CD4-positive, alpha-beta T cell treated with Interleukin-6 for 4 hours (primary cell): ENCODE results near the gene TUBA1B.
"Not testable (repeated sequence)": the region's sequence is repeated elsewhere in the genome, so short reads cannot be mapped to it uniquely, and the experiment has no call there.

Experiments used
- DNase-seq: peaks from one replicate; pipeline ENCODE4 v3.0.0-alpha.2; 2020; ENCODE audit warnings: mixed read lengths

TUBA1B gene

DNA sequence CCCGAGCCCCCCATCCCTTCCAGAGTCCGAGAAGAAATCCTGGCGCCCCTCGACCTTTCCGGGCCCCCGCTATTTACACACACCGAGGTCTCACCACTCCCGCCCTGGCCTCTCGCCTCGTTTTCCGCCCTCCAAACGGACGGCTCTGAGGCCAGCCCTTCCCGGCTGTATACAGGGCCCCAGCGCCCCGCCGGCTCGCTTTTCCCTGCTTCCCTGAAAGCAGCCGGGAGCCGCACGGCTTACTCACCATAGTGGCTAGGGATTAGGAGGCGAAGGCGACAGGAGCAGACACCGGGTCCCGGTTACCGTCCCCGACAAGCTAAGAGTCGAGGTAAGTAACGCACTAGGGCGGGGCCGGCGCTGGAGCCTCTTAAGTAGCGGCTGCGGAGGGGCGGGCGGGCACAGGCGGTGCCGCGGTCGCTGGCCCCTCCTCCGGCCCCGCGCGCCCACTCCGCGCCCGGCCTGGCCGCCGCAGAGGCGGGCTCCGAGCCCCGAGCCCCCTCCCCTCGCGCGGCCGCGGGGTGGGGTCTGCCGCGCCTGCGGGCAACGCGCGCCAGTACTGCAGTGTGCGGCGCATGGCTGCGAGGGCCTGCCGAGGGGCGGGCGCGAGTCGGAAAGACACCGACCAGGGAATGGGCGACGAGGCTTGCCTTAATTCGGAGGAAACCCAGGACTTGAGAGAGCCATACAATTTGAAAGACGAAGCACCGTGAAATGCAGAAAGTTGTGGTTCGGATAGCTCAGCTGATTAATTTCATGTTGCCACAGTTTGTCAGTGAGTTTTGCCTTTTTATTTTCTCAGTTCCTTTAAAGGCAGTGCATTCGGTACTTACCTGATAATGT is at the start of gene TUBA1B:
TUBA1B (minus strand) TSS at position 345 of the 843 bp plus-strand sequence; CDS start at position 250, 95 bp downstream.
- DNase-seq, result peak; percentile 93

DNA sequence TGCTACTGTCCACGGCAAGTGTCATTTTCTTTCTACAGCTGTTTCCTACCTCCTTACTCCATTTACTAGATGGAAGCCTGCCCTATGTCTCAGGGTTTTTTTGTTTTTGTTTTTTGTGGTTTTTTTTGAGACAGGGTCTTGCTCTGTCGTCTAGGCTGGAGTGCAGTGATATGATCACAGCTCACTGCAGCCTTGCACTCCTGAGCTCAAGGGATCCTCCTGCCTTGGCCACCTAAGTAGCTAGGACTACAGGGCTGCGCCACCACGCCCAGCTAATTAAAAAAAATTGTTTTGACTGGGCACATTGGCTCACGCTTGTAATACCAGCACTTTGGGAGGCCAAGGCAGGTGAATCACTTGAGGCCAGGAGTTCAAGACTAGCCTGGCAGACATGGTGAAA is 43.0 kb upstream of the TUBA1B start:
- DNase-seq, result no peak

DNA sequence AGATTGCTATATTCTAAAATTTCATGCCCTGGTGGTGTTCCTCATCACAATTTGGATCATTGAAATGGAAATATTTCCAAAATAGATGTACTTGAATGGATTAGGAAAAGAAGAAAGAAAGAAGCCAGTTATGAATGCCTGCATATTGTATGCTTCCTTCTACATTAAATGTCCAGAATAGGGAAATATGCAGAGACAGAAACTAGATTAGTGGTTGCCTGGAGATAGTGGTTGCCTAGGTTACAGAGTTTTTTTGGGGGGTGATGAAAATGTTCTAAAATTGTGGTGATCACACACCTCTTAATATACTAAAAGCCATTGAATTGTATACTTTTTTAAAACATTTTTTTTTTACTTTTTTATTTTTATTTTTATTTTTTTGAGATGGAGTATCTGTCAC is 39.7 kb upstream of the TUBA1B start:
- DNase-seq, result no peak

DNA sequence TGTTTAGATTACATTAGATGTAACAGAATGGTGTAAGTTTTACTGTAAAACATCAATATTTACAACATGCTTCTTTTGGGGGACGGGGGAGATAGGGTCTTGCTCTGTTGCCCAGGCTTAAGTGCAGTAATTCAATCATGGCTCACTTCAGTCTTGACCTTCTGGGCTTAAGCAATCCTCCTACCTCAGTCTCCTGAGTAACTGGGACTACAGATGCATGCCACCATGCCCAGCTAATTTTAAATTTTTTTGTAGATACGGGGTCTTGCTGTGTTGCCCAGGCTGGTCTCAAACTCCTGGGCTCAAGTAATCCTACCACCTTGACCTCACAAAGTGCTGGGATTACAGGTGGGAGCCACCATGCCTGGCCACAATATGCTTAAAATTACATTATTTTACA is 33.9 kb upstream of the TUBA1B start:
- DNase-seq, result no peak

DNA sequence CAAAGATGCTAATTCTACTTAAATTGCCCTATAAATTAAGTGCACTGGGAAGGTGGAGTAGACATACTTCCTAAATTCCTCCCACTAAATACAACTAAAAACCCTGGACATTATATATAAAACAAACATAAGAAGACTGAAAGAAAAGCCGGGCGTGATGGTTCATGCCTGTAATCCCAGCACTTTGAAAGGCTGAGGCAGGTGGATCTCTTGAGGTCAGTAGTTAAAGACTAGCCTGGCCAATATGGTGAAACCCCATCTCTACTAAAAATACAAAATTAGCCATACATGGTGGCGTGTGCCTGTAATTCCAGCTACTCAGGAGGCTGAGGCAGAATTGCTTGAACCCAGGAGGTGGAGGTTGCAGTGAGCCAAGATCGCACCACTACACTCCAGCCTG is 30.7 kb upstream of the TUBA1B start:
- not testable (repeated sequence) for DNase-seq

DNA sequence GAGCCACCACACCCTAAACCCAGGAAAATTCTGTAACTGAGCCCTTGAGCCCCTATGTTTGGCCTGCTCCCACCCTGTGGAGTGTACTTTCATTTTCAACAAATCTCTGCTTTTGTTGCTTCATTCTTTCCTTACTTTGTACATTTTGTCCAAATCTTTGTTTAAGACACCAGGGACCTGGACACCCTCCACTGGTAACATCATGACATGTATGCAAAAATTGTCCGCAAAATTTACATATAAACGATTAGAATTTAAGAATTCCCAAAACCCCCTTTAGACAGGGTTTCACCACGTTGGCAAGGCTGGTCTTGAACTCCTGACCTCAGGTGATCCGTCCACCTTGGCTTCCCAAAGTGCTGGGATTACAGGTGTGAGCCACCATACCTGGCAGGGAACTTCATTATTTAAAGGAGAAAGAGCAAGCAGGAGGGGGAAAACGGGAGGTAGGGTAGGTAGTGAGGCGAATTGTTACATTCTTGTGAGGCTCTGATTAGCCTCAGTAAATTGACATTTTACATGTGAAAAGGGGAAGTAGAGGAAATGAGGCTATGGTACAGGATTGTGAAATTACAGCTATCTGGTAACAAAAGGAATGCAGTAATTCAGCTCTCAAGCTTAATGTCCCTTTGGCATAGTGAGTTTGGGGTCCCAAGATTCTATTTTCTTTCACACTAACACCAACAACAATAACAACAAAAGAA is 30.0 kb upstream of the TUBA1B start:
- no peak for DNase-seq

DNA sequence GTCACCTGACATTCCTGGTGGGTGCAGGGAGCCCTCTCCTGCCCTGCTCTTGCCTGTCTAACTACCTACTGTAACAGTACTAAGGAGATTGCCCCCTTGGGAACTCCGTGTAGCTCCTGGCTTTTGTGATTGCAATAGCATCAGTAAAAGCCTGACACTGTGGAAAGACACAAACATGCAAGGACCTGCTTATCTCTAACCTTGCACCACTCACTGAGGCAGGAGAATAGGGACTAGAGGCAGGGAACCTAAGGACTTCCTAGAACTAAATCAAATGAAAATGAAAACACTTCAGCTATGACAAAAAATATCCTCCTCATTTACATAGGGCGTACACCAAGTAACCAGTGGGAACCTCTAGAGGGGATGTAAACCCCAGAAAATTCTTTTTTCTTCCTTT is 29.2 kb upstream of the TUBA1B start:
- DNase-seq, result no peak

DNA sequence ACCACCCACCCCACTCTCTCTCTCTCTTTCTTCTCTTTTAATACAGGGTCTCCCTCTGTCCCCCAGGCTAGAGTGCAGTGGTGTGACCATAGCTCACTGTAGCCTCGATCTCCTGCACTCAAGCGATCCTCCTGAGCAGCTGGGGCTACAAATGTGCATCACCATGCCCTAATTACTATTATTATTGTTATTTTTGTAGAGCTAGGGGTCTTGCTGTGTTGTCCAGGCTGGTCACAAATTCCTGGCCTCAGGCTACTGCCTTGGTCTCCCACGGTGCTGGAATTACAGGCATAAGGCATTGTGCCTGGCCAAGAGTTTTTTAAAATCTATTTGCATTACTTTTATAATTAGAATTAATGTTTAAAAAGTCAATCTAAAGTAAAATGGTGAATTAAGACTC is 23.0 kb upstream of the TUBA1B start:
- no peak for DNase-seq

DNA sequence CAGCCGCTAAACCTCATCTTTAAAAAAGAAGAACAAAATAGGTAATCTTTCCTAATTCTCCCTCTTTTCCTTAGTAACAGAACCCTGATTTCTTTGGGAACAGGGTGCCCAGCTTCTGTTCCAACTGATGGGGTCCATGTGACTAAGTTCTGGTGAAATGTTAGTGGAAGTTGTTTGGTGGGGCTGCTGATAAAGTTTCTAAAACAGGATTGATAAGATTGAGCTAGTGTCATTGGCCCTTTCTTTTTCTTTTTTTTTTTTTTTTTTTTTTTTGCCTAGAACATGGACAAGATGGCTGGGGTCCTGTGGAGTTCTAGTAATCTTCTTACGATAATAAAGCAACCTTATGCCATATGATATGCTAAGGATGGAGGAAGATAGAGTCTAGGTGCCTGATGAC is 16.2 kb upstream of the TUBA1B start:
- DNase-seq, result no peak

DNA sequence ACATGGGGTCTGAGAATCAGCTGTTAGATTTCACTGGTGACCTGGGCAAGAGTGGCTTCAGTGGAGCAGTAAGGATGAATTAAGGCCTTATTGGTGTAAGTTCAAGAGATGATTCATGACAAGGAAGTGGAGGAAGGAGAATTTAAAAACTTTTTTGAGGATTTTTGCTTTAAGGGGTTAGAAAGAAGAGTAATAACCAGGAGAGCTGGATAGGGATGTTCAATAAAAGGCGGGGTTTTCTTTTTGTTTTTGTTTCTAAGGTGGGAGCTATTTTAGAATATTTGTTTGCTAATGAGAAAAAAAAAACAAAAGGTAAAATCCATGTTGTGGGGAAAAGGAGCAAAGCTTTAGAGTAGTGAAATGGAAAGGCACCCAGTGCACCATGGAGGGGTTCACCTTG is 15.2 kb upstream of the TUBA1B start:
- DNase-seq, result no peak

DNA sequence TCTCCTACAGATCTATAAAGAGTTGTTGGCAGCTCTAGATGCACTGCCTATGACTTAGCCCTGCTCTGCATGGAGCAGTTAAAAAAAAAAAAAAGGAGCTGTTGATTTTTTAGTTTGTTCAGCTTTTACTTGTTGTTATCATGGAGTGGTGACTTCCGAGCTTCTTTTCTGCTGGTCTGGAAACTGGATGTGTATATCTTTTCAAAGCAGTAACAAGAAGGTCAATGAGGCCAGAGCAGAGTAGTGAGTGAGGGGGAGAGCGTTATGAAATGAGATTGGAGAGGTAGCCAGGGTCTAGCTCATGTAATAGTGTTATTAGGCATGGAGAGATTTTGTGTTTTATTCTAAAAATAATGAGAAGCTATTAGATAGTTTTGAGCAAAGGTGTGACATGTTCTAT is 13.2 kb upstream of the TUBA1B start:
- DNase-seq, result no peak

DNA sequence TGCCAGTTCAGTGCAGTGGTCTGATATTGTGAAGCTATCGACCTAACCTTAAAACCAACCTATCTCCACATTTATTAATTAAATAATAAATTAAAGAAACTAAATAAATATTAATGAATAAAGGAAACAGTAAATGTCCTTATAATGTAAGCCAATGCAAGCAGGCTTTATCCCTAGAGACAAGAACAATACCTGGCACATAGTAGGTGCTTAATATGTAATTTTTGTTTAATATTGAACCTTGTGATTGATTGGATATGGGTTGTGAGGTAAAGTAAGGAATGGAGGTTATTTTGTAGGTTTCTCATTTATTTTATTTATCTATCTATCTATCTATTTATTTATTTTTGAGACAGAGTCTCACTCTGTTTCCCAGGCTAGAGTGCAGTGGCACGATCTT is 7.8 kb upstream of the TUBA1B start:
- DNase-seq, result no peak

DNA sequence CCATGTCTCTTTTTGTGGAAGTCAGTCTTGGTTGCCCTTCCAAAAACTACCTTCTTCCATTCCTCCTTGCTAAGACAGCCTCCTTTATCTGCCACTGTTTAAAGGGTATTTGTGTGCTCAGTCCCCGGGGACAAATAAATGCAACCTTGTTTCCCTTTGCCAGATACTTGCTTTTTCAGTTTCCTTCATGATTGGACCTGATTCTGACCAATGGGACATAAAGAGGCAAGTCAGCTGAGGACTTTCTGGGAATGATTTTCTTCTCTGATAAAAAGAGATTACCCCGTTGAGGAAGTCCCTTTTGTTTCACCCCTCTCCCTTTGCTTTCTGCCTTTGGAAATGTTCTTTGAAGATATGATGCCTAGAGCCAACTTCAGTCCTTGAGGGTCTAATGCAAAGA is 7.4 kb upstream of the TUBA1B start:
- DNase-seq, result no peak

DNA sequence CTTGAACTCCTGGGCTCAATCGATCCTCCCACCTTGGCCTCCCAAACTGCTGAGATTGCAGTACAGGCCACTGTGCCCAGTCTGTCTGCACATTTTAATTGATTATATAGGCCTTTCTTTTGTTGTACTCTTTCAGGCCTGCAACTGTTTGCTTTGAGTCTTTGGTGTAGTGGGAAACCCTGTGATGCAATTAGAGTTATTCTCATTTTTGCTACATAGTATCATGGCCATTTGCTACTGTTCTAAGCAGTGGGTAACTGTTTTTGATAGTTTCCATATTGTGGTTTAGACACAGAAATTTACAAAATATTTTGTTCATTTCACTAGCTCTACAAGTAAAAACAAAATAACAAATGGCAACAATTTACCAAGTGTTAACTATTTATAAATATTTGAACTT is 6.3 kb upstream of the TUBA1B start:
- no peak for DNase-seq

DNA sequence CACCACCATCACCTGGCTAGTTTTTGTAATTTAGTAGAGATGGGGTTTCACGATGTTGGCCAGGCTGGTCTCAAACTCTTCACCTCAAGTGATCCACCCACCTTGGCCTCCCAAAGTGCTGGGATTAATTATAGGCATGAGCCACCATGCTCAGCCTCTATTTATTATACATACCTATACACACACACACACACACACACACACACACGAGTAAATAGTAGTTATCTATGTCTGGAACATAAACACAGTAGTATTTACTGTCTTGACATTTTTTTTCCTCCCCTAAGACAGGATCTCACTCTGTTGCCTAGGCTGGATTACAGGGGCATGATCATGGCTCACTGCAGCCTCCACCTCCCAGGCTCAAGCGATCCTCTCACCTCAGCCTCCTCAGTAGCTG is 5.8 kb upstream of the TUBA1B start:
- DNase-seq, result not testable (repeated sequence)

DNA sequence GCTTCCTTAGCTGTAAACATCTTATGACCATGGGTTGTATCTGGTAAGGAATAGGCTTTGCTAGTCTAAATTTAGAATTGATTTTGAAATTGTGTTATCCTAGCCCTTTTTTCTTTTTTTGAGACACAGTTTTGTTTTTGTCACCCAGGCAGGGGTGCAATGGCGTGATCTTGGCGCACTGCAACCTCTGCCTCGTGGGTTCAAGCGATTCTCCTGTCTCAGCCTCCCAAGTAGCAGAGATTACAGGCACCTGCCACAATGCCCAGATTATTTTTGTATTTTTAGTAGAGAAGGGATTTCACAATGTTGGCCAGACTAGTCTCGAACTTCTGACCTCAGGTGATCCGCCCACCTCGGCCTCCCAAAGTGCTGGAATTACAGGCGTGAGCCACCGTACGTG is 2.4 kb upstream of the TUBA1B start:
- no peak for DNase-seq

DNA sequence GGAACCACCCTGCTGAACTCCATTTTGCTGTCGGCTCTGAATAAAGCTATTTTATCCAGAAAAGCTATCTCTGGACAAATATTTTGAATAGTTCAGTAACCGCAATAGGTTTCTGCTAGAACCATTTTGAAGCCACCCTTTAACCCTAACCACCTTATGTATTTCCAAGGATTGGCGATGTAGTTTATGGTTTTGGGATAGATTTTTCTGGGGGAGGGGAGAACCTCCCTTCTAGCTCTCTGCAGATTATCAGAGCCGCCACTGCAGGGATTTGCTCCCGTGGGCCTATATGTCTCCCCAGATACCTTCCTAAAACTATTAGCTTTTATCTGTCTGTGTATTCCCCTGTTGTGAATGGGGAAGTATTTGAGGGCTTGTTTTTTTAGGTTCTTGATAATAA is 1.8 kb upstream of the TUBA1B start:
- DNase-seq, result no peak

DNA sequence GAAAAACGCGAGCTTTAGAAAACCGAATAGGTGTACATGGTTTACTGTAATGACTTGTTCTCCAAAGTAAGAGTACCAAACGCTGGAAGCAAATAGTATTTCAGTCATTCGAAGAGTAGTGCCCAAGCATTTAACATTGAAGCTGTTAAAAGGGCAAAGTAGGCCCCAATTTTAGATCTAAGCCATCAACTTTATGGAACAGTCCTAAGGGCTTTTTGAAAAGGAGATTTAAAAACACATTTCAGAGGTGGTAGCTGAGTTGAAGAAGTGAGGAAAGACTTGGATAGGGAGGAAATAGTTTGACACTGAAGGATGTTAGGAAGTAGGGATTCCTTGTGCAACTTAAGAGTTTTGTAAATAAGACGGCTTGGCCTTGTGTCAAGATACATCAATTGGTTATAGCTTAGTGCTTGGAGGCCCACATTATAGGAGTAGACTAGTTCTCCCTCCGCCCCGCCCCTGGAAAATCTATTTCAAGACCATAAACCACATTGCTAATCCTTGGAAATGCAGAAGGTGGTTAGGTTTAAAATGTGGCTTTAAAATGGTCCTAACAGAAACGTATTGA is 783 bp upstream of the TUBA1B start:
- DNase-seq, result no peak

DNA sequence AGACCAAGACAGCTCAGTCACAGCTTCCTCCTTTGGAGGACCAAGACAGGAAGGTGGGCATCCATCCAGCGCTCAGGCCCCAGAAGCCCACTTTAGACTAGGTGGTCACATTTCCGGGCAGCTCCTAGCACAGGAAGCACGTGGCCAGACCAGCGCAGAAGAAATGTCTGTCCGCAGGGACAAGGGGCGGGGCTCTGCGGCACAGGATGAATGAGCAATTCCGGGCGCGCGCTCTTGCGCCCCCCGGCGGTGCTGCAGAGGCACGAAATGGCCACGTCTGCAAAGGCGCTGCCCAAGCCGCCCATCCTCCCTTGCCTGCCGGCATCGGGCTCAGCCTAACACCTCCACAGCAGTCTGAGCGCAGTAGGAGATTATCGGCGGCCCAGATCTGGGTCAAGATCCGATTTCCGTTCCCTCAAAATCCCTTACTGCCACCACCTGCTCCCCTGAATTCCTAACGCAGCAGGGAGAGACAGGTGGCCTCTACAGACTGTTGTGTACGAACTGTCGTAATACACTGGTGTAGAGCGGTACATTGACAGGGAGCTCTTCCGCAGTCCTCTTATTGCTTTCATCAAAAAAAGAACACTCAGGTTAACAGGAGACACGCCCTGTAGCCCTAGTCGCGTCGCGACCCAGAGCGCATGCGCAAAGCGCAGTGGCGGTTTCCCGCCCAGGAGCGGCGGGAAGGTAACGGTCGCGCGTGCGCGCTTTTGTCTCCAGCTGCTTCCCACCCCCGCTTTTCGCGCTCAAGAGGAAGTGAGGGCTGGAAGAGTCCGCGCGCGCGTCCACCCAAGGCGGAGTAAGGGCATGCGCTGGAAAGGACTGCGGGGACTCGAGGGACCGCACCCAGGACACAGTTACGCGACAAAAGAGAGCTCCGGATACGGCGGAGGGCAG is 794 bp downstream of the TUBA1B start:
- peak; percentile 97 for DNase-seq

DNA sequence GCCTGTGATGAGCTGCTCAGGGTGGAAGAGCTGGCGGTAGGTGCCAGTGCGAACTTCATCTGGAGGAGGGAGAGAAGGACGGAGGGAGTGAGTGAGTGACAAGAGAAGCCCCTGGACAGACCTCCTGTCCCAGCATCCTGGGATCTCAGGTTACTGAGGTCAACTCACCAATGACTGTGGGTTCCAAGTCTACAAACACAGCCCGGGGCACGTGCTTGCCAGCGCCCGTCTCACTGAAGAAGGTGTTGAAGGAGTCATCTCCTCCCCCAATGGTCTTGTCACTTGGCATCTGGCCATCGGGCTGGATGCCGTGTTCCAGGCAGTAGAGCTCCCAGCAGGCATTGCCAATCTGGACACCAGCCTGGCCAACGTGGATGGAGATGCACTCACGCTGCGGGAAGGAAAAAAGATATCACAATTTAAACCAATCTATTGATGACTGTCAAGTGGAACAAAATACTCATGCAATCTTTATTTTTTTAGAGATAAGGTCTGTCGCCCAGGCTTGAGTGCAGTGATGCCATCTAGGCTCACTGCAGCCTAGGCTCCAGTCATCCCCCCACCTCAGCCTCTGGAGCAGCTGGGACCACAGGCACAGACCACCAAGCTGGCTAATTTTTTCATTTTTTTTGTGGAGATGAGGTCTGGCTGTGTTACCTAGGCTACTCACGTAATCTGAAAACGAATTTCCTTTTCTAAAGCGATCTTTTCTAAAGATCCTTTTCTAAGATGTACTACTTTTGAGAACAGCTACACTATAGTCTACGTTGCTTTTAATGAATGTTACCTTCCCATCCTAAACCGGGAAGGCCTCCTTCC is 1.7 kb downstream of the TUBA1B start:
- DNase-seq, result no peak

DNA sequence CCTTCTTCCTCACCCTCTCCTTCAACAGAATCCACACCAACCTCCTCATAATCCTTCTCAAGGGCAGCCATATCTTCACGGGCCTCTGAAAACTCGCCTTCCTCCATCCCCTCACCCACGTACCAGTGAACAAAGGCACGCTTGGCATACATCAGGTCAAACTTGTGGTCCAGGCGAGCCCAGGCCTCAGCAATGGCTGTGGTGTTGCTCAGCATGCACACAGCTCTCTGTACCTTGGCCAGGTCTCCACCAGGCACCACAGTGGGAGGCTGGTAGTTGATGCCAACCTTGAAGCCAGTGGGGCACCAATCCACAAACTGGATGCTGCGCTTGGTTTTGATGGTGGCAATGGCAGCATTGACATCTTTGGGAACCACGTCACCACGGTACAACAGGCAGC is 3.2 kb downstream of the TUBA1B start:
- DNase-seq, result not testable (repeated sequence)
